GM23338 (cell line): ENCODE measurements around the gene PPM1J. TPM values are rescaled to one million over a fixed set of nuclear protein-coding genes. Genes with fewer than 3 reads are reported as not detected.

Experiments
- ATAC-seq: fragments of 200-7000 bp; cut with Tn5 transposase; 3 replicates; pipeline ENCODE4 v1.9.1; 2020
- DNase-seq: peaks from one replicate; pipeline ENCODE4 v3.0.0-alpha.2; 2015; ENCODE audit warnings: low spot score
- H2AFZ ChIP-seq: fragments of 200-600 bp; sonication (generic); 2 replicates; pipeline ENCODE4 v1.8.0; 2016; ENCODE audit warnings: antibody characterized with exemption, mild to moderate bottlenecking, moderate library complexity
- H3F3A ChIP-seq: fragments of 200-600 bp; sonication (generic); replicated peaks from 2 replicates; pipeline ENCODE4 v1.8.0; 2017; ENCODE audit warnings: antibody characterized with exemption, mixed run types, low read depth
- H3K27ac ChIP-seq: fragments of 200-600 bp; sonication (generic); 2 replicates; pipeline ENCODE4 v1.6.1; 2016; ENCODE audit warnings: low read depth
- H3K27me3 ChIP-seq: fragments of 200-600 bp; sonication (generic); 2 replicates; pipeline ENCODE4 v1.8.0; 2016; ENCODE audit warnings: mild to moderate bottlenecking, mixed run types, moderate library complexity; ENCODE audit not compliant: insufficient read depth
- H3K36me3 ChIP-seq: fragments of 200-600 bp; sonication (generic); 2 replicates; pipeline ENCODE4 v1.8.0; 2016; ENCODE audit warnings: mild to moderate bottlenecking; ENCODE audit not compliant: insufficient read depth
- H3K4me1 ChIP-seq: fragments of 200-600 bp; sonication (generic); 2 replicates; pipeline ENCODE4 v1.8.0; 2016; ENCODE audit warnings: mild to moderate bottlenecking, moderate library complexity; ENCODE audit not compliant: insufficient read depth
- H3K4me2 ChIP-seq: fragments of 200-600 bp; sonication (generic); 2 replicates; pipeline ENCODE4 v1.7.1; 2017; ENCODE audit warnings: mixed run types
- H3K4me3 ChIP-seq: fragments of 200-600 bp; sonication (generic); 2 replicates; pipeline ENCODE4 v1.6.1; 2016; ENCODE audit warnings: mixed run types
- H3K79me2 ChIP-seq: fragments of 200-600 bp; sonication (generic); replicated peaks from 2 replicates; pipeline ENCODE4 v1.8.0; 2017; ENCODE audit warnings: mild to moderate bottlenecking; ENCODE audit not compliant: insufficient read depth
- H3K9me2 ChIP-seq: fragments of 200-600 bp; sonication (generic); 2 replicates; pipeline ENCODE4 v1.8.0; 2017; ENCODE audit not compliant: insufficient read depth
- H4K20me1 ChIP-seq: fragments of 200-600 bp; sonication (generic); replicated peaks from 2 replicates; pipeline ENCODE4 v1.8.0; 2017; ENCODE audit warnings: mild to moderate bottlenecking; ENCODE audit not compliant: insufficient read depth
- H3K27ac Mint-ChIP-seq: 2 replicates; pipeline ENCODE4 v1.8.0; 2020; ENCODE audit warnings: inconsistent platforms, mild to moderate bottlenecking, moderate library complexity, mixed read lengths
- H3K27me3 Mint-ChIP-seq: 3 replicates; pipeline ENCODE4 v1.8.0; 2022; ENCODE audit warnings: low read depth, mild to moderate bottlenecking, moderate library complexity, mixed read lengths, inconsistent platforms; ENCODE audit not compliant: insufficient read depth, poor library complexity
- H3K36me3 Mint-ChIP-seq: 3 replicates; pipeline ENCODE4 v1.8.0; 2021; ENCODE audit warnings: low read depth, mild to moderate bottlenecking, inconsistent platforms, moderate library complexity, mixed read lengths
- H3K4me1 Mint-ChIP-seq: 3 replicates; pipeline ENCODE4 v1.8.0; 2020; ENCODE audit warnings: mild to moderate bottlenecking, inconsistent platforms, mixed read lengths
- H3K4me3 Mint-ChIP-seq: 3 replicates; pipeline ENCODE4 v1.8.0; 2021; ENCODE audit warnings: moderate library complexity, mild to moderate bottlenecking, inconsistent platforms, mixed read lengths
- H3K9me3 Mint-ChIP-seq: 3 replicates; pipeline ENCODE4 v1.8.0; 2020; ENCODE audit warnings: moderate library complexity, mild to moderate bottlenecking, inconsistent platforms, mixed read lengths
- CREB1 ChIP-seq: fragments of 250-450 bp; sonication (Bioruptor Pico); IDR thresholded peaks from 2 replicates; pipeline ENCODE4 v1.5.0; 2020; ENCODE audit warnings: low read depth, mild to moderate bottlenecking, moderate library complexity
- CTCF ChIP-seq, 2 experiments: fragments of 200-600 bp in 1 of 2; sonication (generic) in 1 of 2; conservative IDR thresholded peaks; 2 replicates each; pipeline versions ENCODE4 v1.5.1 to v1.6.1; 2016 to 2017; ENCODE audit warnings: antibody characterized with exemption in 2 of 2, low read depth in 2 of 2, mild to moderate bottlenecking in 2 of 2, moderate library complexity in 1 of 2
- ETS1 ChIP-seq: IDR thresholded peaks from 2 replicates; pipeline ENCODE4 v1.6.1; 2016; ENCODE audit warnings: antibody characterized with exemption
- EZH2 ChIP-seq: fragments of 200-600 bp; sonication (generic); IDR thresholded peaks from one replicate; pipeline ENCODE4 v1.8.0; 2017; ENCODE audit warnings: antibody characterized with exemption, mild to moderate bottlenecking, low read depth; ENCODE audit not compliant: unreplicated experiment
- EZH2phosphoT487 ChIP-seq: fragments of 200-600 bp; sonication (generic); IDR thresholded peaks from one replicate; pipeline ENCODE4 v1.8.1; 2018; ENCODE audit warnings: antibody characterized with exemption; ENCODE audit not compliant: unreplicated experiment
- JUNB ChIP-seq: IDR thresholded peaks from one replicate; pipeline ENCODE4 v1.6.1; 2016; ENCODE audit warnings: antibody characterized with exemption; ENCODE audit not compliant: unreplicated experiment
- NANOG ChIP-seq: IDR thresholded peaks from 2 replicates; pipeline ENCODE4 v1.6.1; 2016; ENCODE audit warnings: antibody characterized with exemption, borderline replicate concordance
- POLR2AphosphoS5 ChIP-seq: IDR thresholded peaks from 2 replicates; pipeline ENCODE4 v1.6.1; 2016; ENCODE audit warnings: antibody characterized with exemption, low read depth
- REST ChIP-seq: IDR thresholded peaks from one replicate; pipeline ENCODE4 v1.6.1; 2018; ENCODE audit warnings: antibody characterized with exemption; ENCODE audit not compliant: unreplicated experiment
- STAT1 ChIP-seq: IDR thresholded peaks from one replicate; pipeline ENCODE4 v1.6.1; 2016; ENCODE audit warnings: antibody characterized with exemption; ENCODE audit not compliant: unreplicated experiment
- ZNF114 ChIP-seq: fragments of 250-450 bp; sonication (Bioruptor Pico); IDR thresholded peaks from 2 replicates; pipeline ENCODE4 v1.5.0; 2020; ENCODE audit warnings: mild to moderate bottlenecking, moderate library complexity
- ZNF331 ChIP-seq: fragments of 250-450 bp; sonication (Bioruptor Pico); IDR thresholded peaks from 2 replicates; pipeline ENCODE4 v1.5.0; 2020; ENCODE audit warnings: low read depth, mild to moderate bottlenecking, moderate library complexity
- ZNF462 ChIP-seq: fragments of 250-450 bp; sonication (Bioruptor Pico); IDR thresholded peaks from 2 replicates; pipeline ENCODE4 v1.5.0; 2020; ENCODE audit warnings: mild to moderate bottlenecking, moderate library complexity
- polyA plus RNA-seq: library from polyadenylated mRNA; unstranded; fragments of >200 nt; fragmentation: Nextera tagmentation; extraction: Ambion mirVana; gene quantifications from 2 replicates; pipeline ENCODE4 v1.2.1, GENCODE V29; 2016
- total RNA-seq: library from RNA; depleted of rRNA; stranded (reverse); fragments of >200 nt; shearing (Covaris generic); gene quantifications from 2 replicates; pipeline ENCODE4 v1.2.3, GENCODE V29; 2014

PPM1J gene
- total and polyA plus RNA-seq, 2 experiments from 2014 or later, result 19.0 to 22.4 TPM

- H3K9me3 Mint-ChIP-seq, result no peaks in the 10 kb centered on the region
- Histone ChIP-seq H3K9me2 (no peaks in the 10 kb centered on the region), H4K20me1 (no peaks in the 10 kb centered on the region), H3K4me2 (peak overlapping the region; percentile 73), H3K4me1 (peaks cover 6% of the 10 kb centered on the region; the same call in 1 of the 2 replicates), H2AFZ (peak overlapping the region; percentile 84), H3K27me3 (peaks cover 65% of the 10 kb centered on the region), H3K4me3 (peak overlapping the region; percentile 50), H3K27ac (no peak overlapping the region), H3F3A (0 out of 2 replicates have a peak, but pooled peaks cover 5% of the 10 kb centered on the region), H3K79me2 (no peaks in the 10 kb centered on the region), H3K36me3 (no peaks in the 10 kb centered on the region)
- no peak overlapping the region for H3K27ac Mint-ChIP-seq
- ATAC-seq (peak; percentile 10), DNase-seq (peak; percentile 88)
- peaks cover 45% of the 10 kb centered on the region for H3K27me3 Mint-ChIP-seq
- no peak for TF ChIP-seq EZH2phosphoT487
- no peak for TF ChIP-seq ETS1
- TF ChIP-seq ZNF331 (CRISPR knock-in tag), result no peak
- no peak for TF ChIP-seq POLR2AphosphoS5
- TF ChIP-seq STAT1, result no peak
- no peak for TF ChIP-seq REST
- no peak for TF ChIP-seq EZH2
- peak; percentile 72 to 95 for TF ChIP-seq CTCF (conservative IDR thresholded peaks at IDR 0.05; ENCODE audit: low read depth in 2 of 2)
- peak; percentile 91 for TF ChIP-seq ZNF462 (CRISPR knock-in tag)
- no peak for TF ChIP-seq CREB1 (CRISPR knock-in tag)
- TF ChIP-seq ZNF114, result no peak
- no peak for TF ChIP-seq JUNB
- TF ChIP-seq NANOG, result no peak
- H3K36me3 Mint-ChIP-seq, result no peaks in the 10 kb centered on the region; the same call in 2 of the 3 replicates
- H3K4me1 Mint-ChIP-seq, result peaks cover 34% of the 10 kb centered on the region
- H3K4me3 Mint-ChIP-seq, result no peak overlapping the region; the same call in 2 of the 3 replicates
Measured at GRCh38 chr1:112718691-112719418, 3.7 kb upstream of the PPM1J start.
